HEK293 (cell line): ENCODE measurements around the gene TIMM50.
A peak's percentile ranks its signal among the peaks of the same experiment; 100 is the strongest.

Experiments used
- GLIS1 ChIP-seq: fragments of 450-650 bp; formaldehyde crosslinking; IDR thresholded peaks from 2 replicates; pipeline ENCODE4 v1.5.1; 2016; ENCODE audit warnings: missing biosample characterization, missing genetic modification characterization
- HOXD13 ChIP-seq: sonication (generic); formaldehyde crosslinking; IDR thresholded peaks from 2 replicates; pipeline ENCODE4 v1.8.0; 2022; ENCODE audit warnings: missing genetic modification reagents, borderline replicate concordance
- SP2 ChIP-seq: fragments of 450-650 bp; formaldehyde crosslinking; IDR thresholded peaks from 2 replicates; pipeline ENCODE4 v1.5.1; 2016; ENCODE audit warnings: missing biosample characterization, missing genetic modification characterization
- ZBTB6 ChIP-seq: fragments of 450-650 bp; formaldehyde crosslinking; IDR thresholded peaks from 2 replicates; pipeline ENCODE4 v1.5.1; 2017; ENCODE audit warnings: missing biosample characterization, missing genetic modification characterization
- ZNF140 ChIP-seq: fragments of 450-650 bp; formaldehyde crosslinking; IDR thresholded peaks from 2 replicates; pipeline ENCODE4 v1.5.1; 2016; ENCODE audit warnings: missing biosample characterization, missing genetic modification characterization
- ZNF146 ChIP-seq: fragments of 450-650 bp; formaldehyde crosslinking; IDR thresholded peaks from 2 replicates; pipeline ENCODE4 v1.5.1; 2016; ENCODE audit warnings: missing biosample characterization, missing genetic modification characterization
- ZNF174 ChIP-seq: fragments of 450-650 bp; formaldehyde crosslinking; IDR thresholded peaks from 2 replicates; pipeline ENCODE4 v1.5.0; 2017; ENCODE audit warnings: missing biosample characterization, mild to moderate bottlenecking, missing genetic modification characterization
- ZNF18 ChIP-seq: fragments of 450-650 bp; formaldehyde crosslinking; IDR thresholded peaks from 2 replicates; pipeline ENCODE4 v1.5.1; 2016; ENCODE audit warnings: missing biosample characterization, missing genetic modification characterization
- ZNF202 ChIP-seq: fragments of 450-650 bp; formaldehyde crosslinking; IDR thresholded peaks from 2 replicates; pipeline ENCODE4 v1.5.1; 2016; ENCODE audit warnings: missing biosample characterization, missing genetic modification characterization, borderline replicate concordance
- ZNF214 ChIP-seq: fragments of 450-650 bp; formaldehyde crosslinking; IDR thresholded peaks from 2 replicates; pipeline ENCODE4 v1.5.1; 2017; ENCODE audit warnings: missing biosample characterization, mild to moderate bottlenecking, missing genetic modification characterization, borderline replicate concordance
- ZNF26 ChIP-seq: fragments of 450-650 bp; formaldehyde crosslinking; IDR thresholded peaks from 2 replicates; pipeline ENCODE4 v1.5.1; 2016; ENCODE audit warnings: missing biosample characterization, missing genetic modification characterization
- ZNF302 ChIP-seq: fragments of 450-650 bp; formaldehyde crosslinking; IDR thresholded peaks from 2 replicates; pipeline ENCODE4 v1.5.1; 2016; ENCODE audit warnings: missing biosample characterization, missing genetic modification characterization, low read depth
- ZNF324 ChIP-seq: fragments of 450-650 bp; formaldehyde crosslinking; IDR thresholded peaks from 2 replicates; pipeline ENCODE4 v1.5.1; 2016; ENCODE audit warnings: missing biosample characterization, missing genetic modification characterization
- ZNF391 ChIP-seq: fragments of 450-650 bp; formaldehyde crosslinking; IDR thresholded peaks from 2 replicates; pipeline ENCODE4 v1.5.1; 2016; ENCODE audit warnings: low read depth, missing biosample characterization, missing genetic modification characterization, borderline replicate concordance
- ZNF488 ChIP-seq: fragments of 450-650 bp; formaldehyde crosslinking; IDR thresholded peaks from 2 replicates; pipeline ENCODE4 v1.5.1; 2016; ENCODE audit warnings: missing biosample characterization, missing genetic modification characterization
- ZNF521 ChIP-seq: fragments of 450-650 bp; formaldehyde crosslinking; IDR thresholded peaks from 2 replicates; pipeline ENCODE4 v1.5.1; 2017; ENCODE audit warnings: missing biosample characterization, mild to moderate bottlenecking, missing genetic modification characterization
- ZNF530 ChIP-seq: fragments of 450-650 bp; formaldehyde crosslinking; IDR thresholded peaks from 2 replicates; pipeline ENCODE4 v1.5.1; 2016; ENCODE audit warnings: low read depth, missing biosample characterization, missing genetic modification characterization
- ZNF747 ChIP-seq: fragments of 450-650 bp; formaldehyde crosslinking; IDR thresholded peaks from 2 replicates; pipeline ENCODE4 v1.5.1; 2016; ENCODE audit warnings: missing biosample characterization, missing genetic modification characterization
- ZNF792 ChIP-seq: fragments of 450-650 bp; formaldehyde crosslinking; IDR thresholded peaks from 2 replicates; pipeline ENCODE4 v1.5.1; 2016; ENCODE audit warnings: missing biosample characterization, missing genetic modification characterization
- ZSCAN23 ChIP-seq: fragments of 450-650 bp; formaldehyde crosslinking; IDR thresholded peaks from 2 replicates; pipeline ENCODE4 v1.5.1; 2016; ENCODE audit warnings: missing biosample characterization, missing genetic modification characterization
- ZSCAN30 ChIP-seq: fragments of 450-650 bp; IDR thresholded peaks from 2 replicates; pipeline ENCODE4 v1.5.1; 2018; ENCODE audit warnings: missing biosample characterization, mild to moderate bottlenecking, missing genetic modification characterization, moderate library complexity
- ZSCAN4 ChIP-seq: fragments of 450-650 bp; formaldehyde crosslinking; IDR thresholded peaks from 2 replicates; pipeline ENCODE4 v1.5.1; 2017; ENCODE audit warnings: missing biosample characterization, missing genetic modification characterization
- TF ChIP-seq, protein P1 (sequence below): fragments of 450-650 bp; formaldehyde crosslinking; IDR thresholded peaks from 2 replicates; pipeline ENCODE4 v1.5.1; 2016; ENCODE audit warnings: missing biosample characterization, missing genetic modification characterization, borderline replicate concordance
- TF ChIP-seq, protein P2 (sequence below): fragments of 450-650 bp; formaldehyde crosslinking; IDR thresholded peaks from 2 replicates; pipeline ENCODE4 v1.5.1; 2016; ENCODE audit warnings: missing biosample characterization, missing genetic modification characterization
- TF ChIP-seq, protein P3 (sequence below): fragments of 450-650 bp; formaldehyde crosslinking; IDR thresholded peaks from 2 replicates; pipeline ENCODE4 v1.5.1; 2016; ENCODE audit warnings: missing biosample characterization, missing genetic modification characterization

Gene TIMM50

DNA sequence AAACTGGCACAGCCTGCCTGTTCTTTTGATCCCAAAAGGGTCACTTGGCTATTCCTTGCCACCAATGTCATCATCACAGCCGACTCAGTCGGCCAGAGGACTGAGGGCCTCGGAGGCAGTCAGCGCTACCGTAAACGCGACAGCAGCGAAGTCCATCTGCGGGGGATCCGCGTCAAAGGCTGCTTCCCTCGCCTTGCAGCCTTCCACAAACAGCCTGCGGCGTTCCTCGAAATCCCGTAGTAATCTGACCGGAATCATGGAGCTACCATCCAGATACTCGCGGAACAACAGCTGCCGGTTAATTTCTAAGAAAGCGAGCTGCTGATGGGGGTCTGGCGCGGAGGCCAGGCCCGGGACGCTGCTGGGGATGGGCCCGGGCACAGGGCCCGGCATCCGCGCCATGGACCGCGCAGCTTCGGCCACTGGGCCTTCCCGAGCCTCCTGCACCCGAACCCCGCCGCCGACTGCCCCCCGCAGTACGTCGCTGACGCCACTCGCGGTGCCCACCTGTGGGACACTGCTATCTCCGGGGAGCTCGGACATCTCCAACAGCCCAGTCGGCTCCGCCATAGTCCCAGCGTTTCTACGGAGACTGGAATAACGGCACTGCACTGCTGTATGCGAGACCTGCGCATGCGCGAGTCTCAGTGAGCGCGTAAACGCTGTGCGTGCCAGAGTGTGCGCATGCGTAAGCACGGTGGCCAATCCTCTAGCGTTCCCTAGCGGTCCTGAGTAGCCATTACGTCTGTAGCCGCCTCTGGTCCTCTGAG lies 51.8 kb downstream of the TIMM50 start, which contains the start of gene EID2B (continued):
- TF ChIP-seq, protein P1, sequence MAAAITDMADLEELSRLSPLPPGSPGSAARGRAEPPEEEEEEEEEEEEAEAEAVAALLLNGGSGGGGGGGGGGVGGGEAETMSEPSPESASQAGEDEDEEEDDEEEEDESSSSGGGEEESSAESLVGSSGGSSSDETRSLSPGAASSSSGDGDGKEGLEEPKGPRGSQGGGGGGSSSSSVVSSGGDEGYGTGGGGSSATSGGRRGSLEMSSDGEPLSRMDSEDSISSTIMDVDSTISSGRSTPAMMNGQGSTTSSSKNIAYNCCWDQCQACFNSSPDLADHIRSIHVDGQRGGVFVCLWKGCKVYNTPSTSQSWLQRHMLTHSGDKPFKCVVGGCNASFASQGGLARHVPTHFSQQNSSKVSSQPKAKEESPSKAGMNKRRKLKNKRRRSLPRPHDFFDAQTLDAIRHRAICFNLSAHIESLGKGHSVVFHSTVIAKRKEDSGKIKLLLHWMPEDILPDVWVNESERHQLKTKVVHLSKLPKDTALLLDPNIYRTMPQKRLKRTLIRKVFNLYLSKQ (tag by site-specific recombination): no peak
- TF ChIP-seq ZNF202 (tag by site-specific recombination) (no peak), ZNF391 (tag by site-specific recombination) (peak; percentile 78; the same call in 1 of the 2 replicates), ZNF530 (tag by site-specific recombination) (no peak), ZNF792 (tag by site-specific recombination) (peak; percentile 62; the same call in 1 of the 2 replicates), ZNF488 (tag by site-specific recombination) (no peak), SP2 (tag by site-specific recombination) (no peak), ZNF146 (tag by site-specific recombination) (peak; percentile 59; the same call in 1 of the 2 replicates), ZBTB6 (0 out of 2 replicates have a peak, but pooled peaks have one; percentile 37), ZSCAN4 (tag by site-specific recombination) (peak; percentile 83), ZNF26 (tag by site-specific recombination) (no peak), ZNF302 (tag by site-specific recombination) (no peak), ZNF174 (tag by site-specific recombination) (no peak), HOXD13 (no peak), ZNF324 (tag by site-specific recombination) (peak; percentile 73), ZNF140 (tag by site-specific recombination) (no peak), ZNF214 (no peak), ZSCAN30 (peak; percentile 93), ZSCAN23 (tag by site-specific recombination) (no peak), ZNF18 (tag by site-specific recombination) (no peak), GLIS1 (tag by site-specific recombination) (peak; percentile 70), ZNF747 (tag by site-specific recombination) (no peak), ZNF521 (no peak)
- TF ChIP-seq, protein P2, sequence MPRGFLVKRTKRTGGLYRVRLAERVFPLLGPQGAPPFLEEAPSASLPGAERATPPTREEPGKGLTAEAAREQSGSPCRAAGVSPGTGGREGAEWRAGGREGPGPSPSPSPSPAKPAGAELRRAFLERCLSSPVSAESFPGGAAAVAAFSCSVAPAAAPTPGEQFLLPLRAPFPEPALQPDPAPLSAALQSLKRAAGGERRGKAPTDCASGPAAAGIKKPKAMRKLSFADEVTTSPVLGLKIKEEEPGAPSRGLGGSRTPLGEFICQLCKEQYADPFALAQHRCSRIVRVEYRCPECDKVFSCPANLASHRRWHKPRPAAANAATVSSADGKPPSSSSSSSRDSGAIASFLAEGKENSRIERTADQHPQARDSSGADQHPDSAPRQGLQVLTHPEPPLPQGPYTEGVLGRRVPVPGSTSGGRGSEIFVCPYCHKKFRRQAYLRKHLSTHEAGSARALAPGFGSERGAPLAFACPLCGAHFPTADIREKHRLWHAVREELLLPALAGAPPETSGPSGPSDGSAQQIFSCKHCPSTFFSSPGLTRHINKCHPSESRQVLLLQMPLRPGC (tag by site-specific recombination): peak; percentile 62; the same call in 1 of the 2 replicates
- TF ChIP-seq, protein P3, sequence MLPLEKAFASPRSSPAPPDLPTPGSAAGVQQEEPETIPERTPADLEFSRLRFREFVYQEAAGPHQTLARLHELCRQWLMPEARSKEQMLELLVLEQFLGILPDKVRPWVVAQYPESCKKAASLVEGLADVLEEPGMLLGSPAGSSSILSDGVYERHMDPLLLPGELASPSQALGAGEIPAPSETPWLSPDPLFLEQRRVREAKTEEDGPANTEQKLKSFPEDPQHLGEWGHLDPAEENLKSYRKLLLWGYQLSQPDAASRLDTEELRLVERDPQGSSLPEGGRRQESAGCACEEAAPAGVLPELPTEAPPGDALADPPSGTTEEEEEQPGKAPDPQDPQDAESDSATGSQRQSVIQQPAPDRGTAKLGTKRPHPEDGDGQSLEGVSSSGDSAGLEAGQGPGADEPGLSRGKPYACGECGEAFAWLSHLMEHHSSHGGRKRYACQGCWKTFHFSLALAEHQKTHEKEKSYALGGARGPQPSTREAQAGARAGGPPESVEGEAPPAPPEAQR (tag by site-specific recombination): no peak
